Esophagus squamous epithelium (tissue), 4 donors: ENCODE data around the gene DEDD.

Experiments used
- POLR2A ChIP-seq, 4 donors: fragments of 450-650 bp; IDR thresholded peaks; one replicate each; pipeline ENCODE4 v1.6.1; 2017; ENCODE audit warnings: antibody characterized with exemption in 4 of 4, mild to moderate bottlenecking in 4 of 4, moderate library complexity in 3 of 4
- TF ChIP-seq, protein P1 (sequence below), 6 experiments: fragments of 450-650 bp in 4 of 6; fragments of 200-600 bp in 2 of 6; sonication (generic) in 2 of 6; IDR thresholded peaks; one replicate each; pipeline ENCODE4 v1.5.1; 2016 to 2019; ENCODE audit warnings: antibody characterized with exemption in 6 of 6, mild to moderate bottlenecking in 4 of 6, moderate library complexity in 4 of 6

DNA sequence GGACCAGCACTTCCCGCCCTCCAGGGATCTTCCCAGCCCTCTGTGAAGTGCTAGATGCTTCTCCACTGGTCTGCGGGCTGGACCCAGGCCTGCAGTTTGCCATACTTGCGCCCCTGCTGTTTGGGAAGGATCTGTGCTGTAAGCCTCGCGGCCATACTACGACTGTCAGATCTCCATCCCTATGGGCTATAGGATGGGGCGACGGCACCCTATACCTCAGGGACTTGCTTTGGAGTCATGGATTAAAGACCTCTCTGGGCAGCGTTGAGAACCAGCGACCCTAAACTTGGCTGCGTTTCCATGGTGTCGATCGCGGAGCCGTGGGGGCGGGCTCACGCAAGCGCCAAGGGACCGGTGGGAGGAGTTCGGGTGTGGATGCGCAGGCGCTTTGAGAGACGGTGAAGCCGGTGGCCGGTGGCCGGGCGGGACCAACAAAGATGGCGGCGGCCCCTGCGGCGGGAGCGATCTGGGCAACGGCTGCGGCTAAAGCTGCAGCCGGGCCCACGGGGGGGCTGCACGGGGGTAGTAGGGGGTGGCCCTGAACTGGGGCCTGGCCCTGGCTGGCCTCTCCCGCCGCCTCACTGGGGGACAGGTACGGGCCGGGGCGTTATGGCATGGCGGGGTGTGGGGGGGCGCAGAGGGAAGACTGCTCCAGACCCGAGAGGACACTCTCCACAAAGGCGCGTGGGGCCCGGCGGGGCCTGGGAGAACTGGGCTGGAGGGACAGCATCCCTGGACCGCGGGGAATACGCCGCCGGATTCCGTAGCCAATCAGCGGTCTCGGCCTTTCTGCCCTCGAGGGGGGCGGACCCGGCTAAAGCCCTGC lies 26.8 kb upstream of the DEDD start, which contains the start of gene USP21:
- peak in 1 of 4 donors; percentile 68 for TF ChIP-seq POLR2A (IDR thresholded peaks at IDR 0.05)
- TF ChIP-seq, protein P1, sequence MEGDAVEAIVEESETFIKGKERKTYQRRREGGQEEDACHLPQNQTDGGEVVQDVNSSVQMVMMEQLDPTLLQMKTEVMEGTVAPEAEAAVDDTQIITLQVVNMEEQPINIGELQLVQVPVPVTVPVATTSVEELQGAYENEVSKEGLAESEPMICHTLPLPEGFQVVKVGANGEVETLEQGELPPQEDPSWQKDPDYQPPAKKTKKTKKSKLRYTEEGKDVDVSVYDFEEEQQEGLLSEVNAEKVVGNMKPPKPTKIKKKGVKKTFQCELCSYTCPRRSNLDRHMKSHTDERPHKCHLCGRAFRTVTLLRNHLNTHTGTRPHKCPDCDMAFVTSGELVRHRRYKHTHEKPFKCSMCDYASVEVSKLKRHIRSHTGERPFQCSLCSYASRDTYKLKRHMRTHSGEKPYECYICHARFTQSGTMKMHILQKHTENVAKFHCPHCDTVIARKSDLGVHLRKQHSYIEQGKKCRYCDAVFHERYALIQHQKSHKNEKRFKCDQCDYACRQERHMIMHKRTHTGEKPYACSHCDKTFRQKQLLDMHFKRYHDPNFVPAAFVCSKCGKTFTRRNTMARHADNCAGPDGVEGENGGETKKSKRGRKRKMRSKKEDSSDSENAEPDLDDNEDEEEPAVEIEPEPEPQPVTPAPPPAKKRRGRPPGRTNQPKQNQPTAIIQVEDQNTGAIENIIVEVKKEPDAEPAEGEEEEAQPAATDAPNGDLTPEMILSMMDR (IDR thresholded peaks at IDR 0.05) = peak in 4 of 6 experiments; percentile 17 to 43 (median 30)
